ENCODE data around the gene CSNK1D.

DNA sequence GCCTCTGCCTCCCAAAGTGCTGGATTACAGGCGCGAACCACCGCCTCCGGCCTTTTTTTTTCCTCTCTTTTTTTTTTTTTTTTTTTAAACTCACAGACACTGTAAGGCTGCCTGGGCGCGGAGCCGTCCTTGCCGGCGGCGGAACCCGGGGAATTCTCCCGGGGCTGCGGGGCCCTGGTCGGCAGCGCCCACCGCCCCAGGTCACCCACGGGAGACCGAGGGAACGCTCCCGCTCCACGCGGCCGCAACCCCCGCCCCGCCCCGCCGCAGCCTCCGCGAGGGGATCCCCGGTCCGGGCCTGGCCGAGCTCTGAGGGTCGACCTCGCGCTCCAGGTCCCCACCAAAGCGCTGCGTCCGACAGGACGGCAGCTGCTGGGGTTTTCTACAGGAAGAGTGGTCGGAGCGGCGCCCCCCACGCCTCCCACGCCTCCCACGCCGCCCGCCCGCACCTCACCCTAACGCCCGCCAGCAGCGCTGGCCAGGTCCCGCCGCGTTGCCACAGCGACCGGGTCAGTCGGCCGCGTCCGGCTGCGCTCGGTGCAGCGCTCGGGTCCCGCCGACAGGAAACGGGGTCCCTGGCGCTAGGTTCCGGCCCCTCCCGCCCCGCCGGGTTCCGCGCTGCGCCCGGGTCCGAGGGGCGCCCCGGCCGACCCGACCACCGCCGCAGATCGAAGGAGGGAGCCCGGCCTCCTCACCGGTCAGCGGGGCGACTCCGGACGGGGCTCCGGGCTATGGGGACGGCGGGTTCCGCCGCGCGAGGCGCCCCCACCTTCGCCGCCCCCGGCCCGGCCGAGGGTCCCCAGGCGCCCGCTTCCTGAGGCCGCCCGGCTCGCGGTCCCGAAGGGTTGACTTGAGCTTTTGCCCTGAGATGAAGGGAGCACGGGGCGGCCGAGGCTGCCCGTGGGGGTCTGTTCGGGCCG is 60.9 kb downstream of the CSNK1D start, which contains the start of gene CCDC57:
- TF ChIP-seq POLR2AphosphoS5 (IDR thresholded peaks at IDR 0.05; ENCODE audit: low read depth) (peak; percentile 59), CREB1 (CRISPR knock-in tag; IDR thresholded peaks at IDR 0.05; ENCODE audit: low read depth) (peak; percentile 61), EZH2 (IDR thresholded peaks at IDR 0.05; ENCODE audit: low read depth, unreplicated experiment) (no peak), STAT1 (IDR thresholded peaks at IDR 0.05; ENCODE audit: unreplicated experiment) (no peak), EZH2phosphoT487 (IDR thresholded peaks at IDR 0.05; ENCODE audit: unreplicated experiment) (no peak), REST (IDR thresholded peaks at IDR 0.05; ENCODE audit: unreplicated experiment) (no peak), ZNF331 (CRISPR knock-in tag; IDR thresholded peaks at IDR 0.05; ENCODE audit: low read depth) (no peak), JUNB (IDR thresholded peaks at IDR 0.05; ENCODE audit: unreplicated experiment) (no peak), NANOG (IDR thresholded peaks at IDR 0.05; ENCODE audit: borderline replicate concordance) (no peak)
- TF ChIP-seq, protein P1, sequence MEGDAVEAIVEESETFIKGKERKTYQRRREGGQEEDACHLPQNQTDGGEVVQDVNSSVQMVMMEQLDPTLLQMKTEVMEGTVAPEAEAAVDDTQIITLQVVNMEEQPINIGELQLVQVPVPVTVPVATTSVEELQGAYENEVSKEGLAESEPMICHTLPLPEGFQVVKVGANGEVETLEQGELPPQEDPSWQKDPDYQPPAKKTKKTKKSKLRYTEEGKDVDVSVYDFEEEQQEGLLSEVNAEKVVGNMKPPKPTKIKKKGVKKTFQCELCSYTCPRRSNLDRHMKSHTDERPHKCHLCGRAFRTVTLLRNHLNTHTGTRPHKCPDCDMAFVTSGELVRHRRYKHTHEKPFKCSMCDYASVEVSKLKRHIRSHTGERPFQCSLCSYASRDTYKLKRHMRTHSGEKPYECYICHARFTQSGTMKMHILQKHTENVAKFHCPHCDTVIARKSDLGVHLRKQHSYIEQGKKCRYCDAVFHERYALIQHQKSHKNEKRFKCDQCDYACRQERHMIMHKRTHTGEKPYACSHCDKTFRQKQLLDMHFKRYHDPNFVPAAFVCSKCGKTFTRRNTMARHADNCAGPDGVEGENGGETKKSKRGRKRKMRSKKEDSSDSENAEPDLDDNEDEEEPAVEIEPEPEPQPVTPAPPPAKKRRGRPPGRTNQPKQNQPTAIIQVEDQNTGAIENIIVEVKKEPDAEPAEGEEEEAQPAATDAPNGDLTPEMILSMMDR (conservative IDR thresholded peaks at IDR 0.05; ENCODE audit: low read depth in 2 of 2), result no peak
- TF ChIP-seq, protein P2, sequence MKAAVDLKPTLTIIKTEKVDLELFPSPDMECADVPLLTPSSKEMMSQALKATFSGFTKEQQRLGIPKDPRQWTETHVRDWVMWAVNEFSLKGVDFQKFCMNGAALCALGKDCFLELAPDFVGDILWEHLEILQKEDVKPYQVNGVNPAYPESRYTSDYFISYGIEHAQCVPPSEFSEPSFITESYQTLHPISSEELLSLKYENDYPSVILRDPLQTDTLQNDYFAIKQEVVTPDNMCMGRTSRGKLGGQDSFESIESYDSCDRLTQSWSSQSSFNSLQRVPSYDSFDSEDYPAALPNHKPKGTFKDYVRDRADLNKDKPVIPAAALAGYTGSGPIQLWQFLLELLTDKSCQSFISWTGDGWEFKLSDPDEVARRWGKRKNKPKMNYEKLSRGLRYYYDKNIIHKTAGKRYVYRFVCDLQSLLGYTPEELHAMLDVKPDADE (IDR thresholded peaks at IDR 0.05), result peak; percentile 59; the same call in 1 of the 2 replicates
